ENCODE results near the gene UBALD2.

- TF ChIP-seq CTCF (IDR thresholded peaks at IDR 0.05; ENCODE audit: low read depth, low read length, poor library complexity, severe bottlenecking) (no peak), EZH2phosphoT487 (IDR thresholded peaks at IDR 0.05; ENCODE audit: borderline replicate concordance, low read length) (no peak; the same call in 1 of the 2 replicates)
These were observed 24.0 kb upstream of the UBALD2 start for GRCh38 chr17:76241204-76241538.
